GM23338 (cell line): ENCODE data around the gene ETV3.

Experiments used
- CREB1 ChIP-seq: fragments of 250-450 bp; sonication (Bioruptor Pico); IDR thresholded peaks from 2 replicates; pipeline ENCODE4 v1.5.0; 2020; ENCODE audit warnings: low read depth, mild to moderate bottlenecking, moderate library complexity
- EZH2 ChIP-seq: fragments of 200-600 bp; sonication (generic); IDR thresholded peaks from one replicate; pipeline ENCODE4 v1.8.0; 2017; ENCODE audit warnings: antibody characterized with exemption, mild to moderate bottlenecking, low read depth; ENCODE audit not compliant: unreplicated experiment
- EZH2phosphoT487 ChIP-seq: fragments of 200-600 bp; sonication (generic); IDR thresholded peaks from one replicate; pipeline ENCODE4 v1.8.1; 2018; ENCODE audit warnings: antibody characterized with exemption; ENCODE audit not compliant: unreplicated experiment
- JUNB ChIP-seq: IDR thresholded peaks from one replicate; pipeline ENCODE4 v1.6.1; 2016; ENCODE audit warnings: antibody characterized with exemption; ENCODE audit not compliant: unreplicated experiment
- POLR2AphosphoS5 ChIP-seq: IDR thresholded peaks from 2 replicates; pipeline ENCODE4 v1.6.1; 2016; ENCODE audit warnings: antibody characterized with exemption, low read depth
- TF ChIP-seq, protein P1 (sequence below), 2 experiments: fragments of 200-600 bp in 1 of 2; sonication (generic) in 1 of 2; conservative IDR thresholded peaks; 2 replicates each; pipeline versions ENCODE4 v1.5.1 to v1.6.1; 2016 to 2017; ENCODE audit warnings: antibody characterized with exemption in 2 of 2, low read depth in 2 of 2, mild to moderate bottlenecking in 2 of 2, moderate library complexity in 1 of 2
- TF ChIP-seq, protein P2 (sequence below): IDR thresholded peaks from one replicate; pipeline ENCODE4 v1.6.1; 2018; ENCODE audit warnings: antibody characterized with exemption; ENCODE audit not compliant: unreplicated experiment
- TF ChIP-seq, protein P3 (sequence below): IDR thresholded peaks from 2 replicates; pipeline ENCODE4 v1.6.1; 2016; ENCODE audit warnings: antibody characterized with exemption

DNA sequence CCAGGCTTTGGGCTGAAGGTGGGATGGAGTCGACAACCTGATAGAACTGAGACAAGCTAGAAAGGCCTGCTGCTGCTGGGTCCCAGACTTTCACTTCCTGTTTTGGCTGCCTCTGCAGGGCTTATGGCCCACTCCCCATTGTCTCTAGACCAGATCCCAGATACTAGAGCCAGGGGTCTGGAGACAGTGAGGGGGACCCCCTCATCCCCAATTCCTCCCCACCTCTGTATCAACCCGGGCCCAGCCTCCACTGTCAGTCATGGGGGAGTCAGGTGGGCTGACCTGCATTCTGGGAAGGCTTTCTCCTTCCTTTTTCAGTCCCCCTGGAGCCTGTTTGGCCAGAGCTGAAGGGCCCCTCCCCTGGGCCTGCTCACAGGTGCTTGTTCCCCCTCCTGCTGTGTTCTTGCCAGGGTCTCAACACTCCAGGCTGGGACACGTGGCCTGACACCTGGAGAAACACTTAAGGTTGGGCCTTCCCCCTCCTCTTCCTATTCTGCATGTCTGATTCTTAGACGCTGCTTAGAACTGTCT is 20.6 kb downstream of the ETV3 start:
- TF ChIP-seq, protein P1, sequence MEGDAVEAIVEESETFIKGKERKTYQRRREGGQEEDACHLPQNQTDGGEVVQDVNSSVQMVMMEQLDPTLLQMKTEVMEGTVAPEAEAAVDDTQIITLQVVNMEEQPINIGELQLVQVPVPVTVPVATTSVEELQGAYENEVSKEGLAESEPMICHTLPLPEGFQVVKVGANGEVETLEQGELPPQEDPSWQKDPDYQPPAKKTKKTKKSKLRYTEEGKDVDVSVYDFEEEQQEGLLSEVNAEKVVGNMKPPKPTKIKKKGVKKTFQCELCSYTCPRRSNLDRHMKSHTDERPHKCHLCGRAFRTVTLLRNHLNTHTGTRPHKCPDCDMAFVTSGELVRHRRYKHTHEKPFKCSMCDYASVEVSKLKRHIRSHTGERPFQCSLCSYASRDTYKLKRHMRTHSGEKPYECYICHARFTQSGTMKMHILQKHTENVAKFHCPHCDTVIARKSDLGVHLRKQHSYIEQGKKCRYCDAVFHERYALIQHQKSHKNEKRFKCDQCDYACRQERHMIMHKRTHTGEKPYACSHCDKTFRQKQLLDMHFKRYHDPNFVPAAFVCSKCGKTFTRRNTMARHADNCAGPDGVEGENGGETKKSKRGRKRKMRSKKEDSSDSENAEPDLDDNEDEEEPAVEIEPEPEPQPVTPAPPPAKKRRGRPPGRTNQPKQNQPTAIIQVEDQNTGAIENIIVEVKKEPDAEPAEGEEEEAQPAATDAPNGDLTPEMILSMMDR (conservative IDR thresholded peaks at IDR 0.05; ENCODE audit: low read depth in 2 of 2) = no peak
- TF ChIP-seq, protein P2, sequence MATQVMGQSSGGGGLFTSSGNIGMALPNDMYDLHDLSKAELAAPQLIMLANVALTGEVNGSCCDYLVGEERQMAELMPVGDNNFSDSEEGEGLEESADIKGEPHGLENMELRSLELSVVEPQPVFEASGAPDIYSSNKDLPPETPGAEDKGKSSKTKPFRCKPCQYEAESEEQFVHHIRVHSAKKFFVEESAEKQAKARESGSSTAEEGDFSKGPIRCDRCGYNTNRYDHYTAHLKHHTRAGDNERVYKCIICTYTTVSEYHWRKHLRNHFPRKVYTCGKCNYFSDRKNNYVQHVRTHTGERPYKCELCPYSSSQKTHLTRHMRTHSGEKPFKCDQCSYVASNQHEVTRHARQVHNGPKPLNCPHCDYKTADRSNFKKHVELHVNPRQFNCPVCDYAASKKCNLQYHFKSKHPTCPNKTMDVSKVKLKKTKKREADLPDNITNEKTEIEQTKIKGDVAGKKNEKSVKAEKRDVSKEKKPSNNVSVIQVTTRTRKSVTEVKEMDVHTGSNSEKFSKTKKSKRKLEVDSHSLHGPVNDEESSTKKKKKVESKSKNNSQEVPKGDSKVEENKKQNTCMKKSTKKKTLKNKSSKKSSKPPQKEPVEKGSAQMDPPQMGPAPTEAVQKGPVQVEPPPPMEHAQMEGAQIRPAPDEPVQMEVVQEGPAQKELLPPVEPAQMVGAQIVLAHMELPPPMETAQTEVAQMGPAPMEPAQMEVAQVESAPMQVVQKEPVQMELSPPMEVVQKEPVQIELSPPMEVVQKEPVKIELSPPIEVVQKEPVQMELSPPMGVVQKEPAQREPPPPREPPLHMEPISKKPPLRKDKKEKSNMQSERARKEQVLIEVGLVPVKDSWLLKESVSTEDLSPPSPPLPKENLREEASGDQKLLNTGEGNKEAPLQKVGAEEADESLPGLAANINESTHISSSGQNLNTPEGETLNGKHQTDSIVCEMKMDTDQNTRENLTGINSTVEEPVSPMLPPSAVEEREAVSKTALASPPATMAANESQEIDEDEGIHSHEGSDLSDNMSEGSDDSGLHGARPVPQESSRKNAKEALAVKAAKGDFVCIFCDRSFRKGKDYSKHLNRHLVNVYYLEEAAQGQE = no peak
- TF ChIP-seq EZH2phosphoT487 (no peak), POLR2AphosphoS5 (no peak), EZH2 (no peak), CREB1 (CRISPR knock-in tag) (no peak), JUNB (no peak)
- TF ChIP-seq, protein P3, sequence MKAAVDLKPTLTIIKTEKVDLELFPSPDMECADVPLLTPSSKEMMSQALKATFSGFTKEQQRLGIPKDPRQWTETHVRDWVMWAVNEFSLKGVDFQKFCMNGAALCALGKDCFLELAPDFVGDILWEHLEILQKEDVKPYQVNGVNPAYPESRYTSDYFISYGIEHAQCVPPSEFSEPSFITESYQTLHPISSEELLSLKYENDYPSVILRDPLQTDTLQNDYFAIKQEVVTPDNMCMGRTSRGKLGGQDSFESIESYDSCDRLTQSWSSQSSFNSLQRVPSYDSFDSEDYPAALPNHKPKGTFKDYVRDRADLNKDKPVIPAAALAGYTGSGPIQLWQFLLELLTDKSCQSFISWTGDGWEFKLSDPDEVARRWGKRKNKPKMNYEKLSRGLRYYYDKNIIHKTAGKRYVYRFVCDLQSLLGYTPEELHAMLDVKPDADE = no peak
